Measurements from ENCODE around the gene EIF4B. TPM values are rescaled to one million over a fixed set of nuclear protein-coding genes. Genes with fewer than 3 reads are reported as not detected.

The EIF4B gene
- total and polyA plus RNA-seq, 2 of the 8 experiments (the other 6 are each of a cell fraction or from before 2014, with no cell fraction given): 269 to 816 TPM

DNA sequence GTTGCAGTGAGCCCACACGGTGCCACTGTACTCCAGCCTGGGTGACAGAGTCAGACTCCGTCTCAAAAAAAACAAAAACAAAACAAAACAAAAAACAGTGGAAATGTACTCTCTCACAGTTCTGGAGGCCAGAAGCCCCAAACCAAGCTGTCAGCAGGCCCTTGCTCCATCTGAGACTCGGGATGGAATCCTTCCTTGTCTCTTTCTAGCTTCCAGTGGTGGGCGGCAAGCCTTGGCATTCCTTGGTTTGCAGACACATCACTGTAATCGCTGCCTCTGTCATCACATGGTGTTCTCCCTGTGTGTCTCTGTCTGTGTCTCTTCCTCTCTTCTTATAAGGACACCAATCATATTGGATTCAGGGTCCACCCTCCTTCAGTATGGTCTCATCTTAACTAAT is 50.0 kb downstream of the EIF4B start:
- Histone ChIP-seq H2BK5ac (ENCODE audit: low read depth, low read length) (no peak overlapping the region), H2AFZ (ENCODE audit: low read length) (no peak overlapping the region), H4K5ac (ENCODE audit: insufficient read length, low read depth, low read length) (no peak overlapping the region), H4K8ac (ENCODE audit: extremely low read depth, insufficient read depth, low read length) (no peak overlapping the region), H3K79me2 (ENCODE audit: control insufficient read depth in 1 of 2, insufficient read depth in 2 of 2, low read length in 2 of 2) (no peaks in the 10 kb centered on the region), H3K4ac (replicated peaks; ENCODE audit: insufficient read length, low read depth, low read length) (no peak overlapping the region), H4K20me1 (replicated peaks in 1 of 2; ENCODE audit: control insufficient read depth in 1 of 2, insufficient read depth in 2 of 2, low read length in 2 of 2) (peaks cover 9 to 12% of the 10 kb centered on the region in 2 experiments), H2BK12ac (ENCODE audit: low read depth, low read length) (no peak overlapping the region), H3K79me1 (ENCODE audit: low read depth, low read length) (peaks cover 6% of the 10 kb centered on the region; the same call in 1 of the 2 replicates), H3K4me2 (ENCODE audit: insufficient read depth in 1 of 2, low read depth in 2 of 2, low read length in 2 of 2) (no peak overlapping the region), H3K23me2 (ENCODE audit: low read depth, low read length) (peaks cover 8% of the 10 kb centered on the region), H3K56ac (replicated peaks; ENCODE audit: insufficient read length, low read depth, low read length) (no peak overlapping the region), H3K27me3 (replicated peaks in 1 of 4; ENCODE audit: control insufficient read depth in 3 of 4, extremely low read depth in 1 of 4, insufficient read depth in 3 of 4, low read length in 3 of 4) (peaks cover 0 to 12% (median 4%) of the 10 kb centered on the region in 4 experiments; a peak in 4 of 7 replicates), H2AK5ac (ENCODE audit: low read depth, low read length) (no peak overlapping the region), H3K14ac (ENCODE audit: insufficient read length) (no peak overlapping the region), H2BK20ac (ENCODE audit: low read length) (no peak overlapping the region), H3K9ac (replicated peaks in 1 of 4; ENCODE audit: extremely low read depth in 1 of 4, low read depth in 3 of 4, low read length in 3 of 4) (no peak overlapping the region), H3K23ac (ENCODE audit: insufficient read length) (no peak overlapping the region), H3K4me1 (replicated peaks in 1 of 4; ENCODE audit: control insufficient read depth in 3 of 4, insufficient read depth in 4 of 4, low read length in 3 of 4) (peaks cover under 1 to 12% (median 6%) of the 10 kb centered on the region in 4 experiments), H4K91ac (replicated peaks; ENCODE audit: insufficient read length, low read length) (no peak overlapping the region), H3K36me3 (ENCODE audit: control insufficient read depth in 2 of 4, insufficient read depth in 4 of 4, low read length in 3 of 4) (peaks cover 0 to 5% (median 0%) of the 10 kb centered on the region in 4 experiments; a peak in 1 of 8 replicates), H3K18ac (ENCODE audit: extremely low read depth, low read length) (no peak overlapping the region), H2BK15ac (ENCODE audit: low read length) (no peak overlapping the region), H3K4me3 (ENCODE audit: extremely low read depth in 1 of 4, insufficient read depth in 2 of 4, low read depth in 3 of 4, low read length in 4 of 4) (no peak overlapping the region), H2BK120ac (replicated peaks; ENCODE audit: low read depth, low read length) (no peak overlapping the region), H3K9me3 (ENCODE audit: insufficient read depth in 2 of 2, low read depth in 1 of 2, low read length in 1 of 2) (no peaks in the 10 kb centered on the region), H3K27ac (ENCODE audit: low read depth, low read length) (no peak overlapping the region)
- TF ChIP-seq RXRA (IDR thresholded peaks at IDR 0.05; ENCODE audit: insufficient read depth, low read depth, low read length) (no peak), SP4 (IDR thresholded peaks at IDR 0.05; ENCODE audit: low read length) (no peak), TAF7 (optimal IDR thresholded peaks at IDR 0.05; ENCODE audit: borderline replicate concordance, low read depth, low read length) (no peak), BRCA1 (IDR thresholded peaks at IDR 0.05; ENCODE audit: low read depth, low read length) (no peak), EGR1 (IDR thresholded peaks at IDR 0.05; ENCODE audit: borderline replicate concordance, low read depth, low read length) (no peak), CEBPB (IDR thresholded peaks at IDR 0.05; ENCODE audit: low read depth, low read length) (no peak), PHF8 (conservative IDR thresholded peaks at IDR 0.05; ENCODE audit: low read depth, low read length) (no peak), JUND (IDR thresholded peaks at IDR 0.05; ENCODE audit: low read length) (no peak)
- POLR2A ChIA-PET (ENCODE audit: partially characterized antibody): interaction anchor here (4.1 to 35.6 kb wide), 3 partner anchors 6 to 44 kb away, joined by 16 to 711 read pairs (median 26); partner anchors contain the start of genes EIF4B and TNS2
- 85% methylated on average over 5 of the region's 5 CpGs; no CpG with 5 or more reads in 1 of the 2 experiments for WGBS, 2 experiments (ENCODE audit: extremely low coverage in 1 of 2, insufficient coverage in 1 of 2, insufficient read length in 1 of 2, insufficient replicate concordance in 2 of 2, low coverage in 1 of 2, low lambda C conversion rate in 2 of 2, missing lambda C conversion rate in 1 of 2)
- DNase-seq (ENCODE audit: low read depth in 1 of 2, low spot score in 2 of 2) (no peak), FAIRE-seq (no peak)
- CTCF ChIA-PET (ENCODE audit: partially characterized antibody): interaction anchor here (0.6 to 15.7 kb wide), 5 partner anchors 6 to 103 kb away, joined by 3 to 258 read pairs (median 42); partner anchors contain the start of genes IGFBP6 and TNS2
